OCI-LY3 (cell line): ENCODE results near the gene CHST11.

ENCODE experiments used
- H2AFZ ChIP-seq: fragments of 200-600, 300-600 bp; shearing (Covaris generic); 2 replicates; pipeline ENCODE4 v1.6.0; 2014; ENCODE audit warnings: antibody characterized with exemption, low read depth, low read length
- H3K27ac ChIP-seq: fragments of 200-600, 300-600 bp; sonication (generic); 2 replicates; pipeline ENCODE4 v1.5.1; 2014; ENCODE audit warnings: mild to moderate bottlenecking, low read length, moderate library complexity, mixed read lengths
- H3K27me3 ChIP-seq: fragments of 200-600, 300-600 bp; sonication (generic); 2 replicates; pipeline ENCODE4 v1.6.1; 2014; ENCODE audit warnings: low read depth, low read length, mixed read lengths
- H3K36me3 ChIP-seq: fragments of 200-600, 300-600 bp; sonication (generic); replicated peaks from 2 replicates; pipeline ENCODE3; 2014; ENCODE audit warnings: low read depth, low read length, mixed read lengths
- H3K4me1 ChIP-seq: fragments of 300-600, 200-600 bp; sonication (generic); 2 replicates; pipeline ENCODE4 v1.6.1; 2014; ENCODE audit warnings: low read length, mixed read lengths
- H3K4me2 ChIP-seq: fragments of 200-600, 300-600 bp; sonication (generic); 2 replicates; pipeline ENCODE4 v1.6.1; 2014; ENCODE audit warnings: low read length, mixed read lengths
- H3K4me3 ChIP-seq: fragments of 300-600, 200-600 bp; sonication (generic); 2 replicates; pipeline ENCODE4 v1.5.1; 2014; ENCODE audit warnings: antibody characterized with exemption, mild to moderate bottlenecking, low read length, moderate library complexity
- H3K79me2 ChIP-seq: fragments of 300-600, 200-600 bp; shearing (Covaris generic); 2 replicates; pipeline ENCODE4 v1.6.1; 2014; ENCODE audit warnings: mild to moderate bottlenecking, low read length, mixed read lengths
- H3K9ac ChIP-seq: fragments of 300-600, 200-600 bp; shearing (Covaris generic); 2 replicates; pipeline ENCODE4 v1.6.0; 2014; ENCODE audit warnings: mild to moderate bottlenecking, low read length, moderate library complexity
- H3K9me3 ChIP-seq: fragments of 200-600, 300-600 bp; shearing (Covaris generic); 2 replicates; pipeline ENCODE4 v1.6.1; 2014; ENCODE audit warnings: low read length, mixed read lengths; ENCODE audit not compliant: insufficient read depth
- H4K20me1 ChIP-seq: fragments of 200-600, 300-600 bp; sonication (generic); 2 replicates; pipeline ENCODE4 v1.6.1; 2016; ENCODE audit warnings: low read length, mixed read lengths; ENCODE audit not compliant: insufficient read depth
- EZH2phosphoT487 ChIP-seq: fragments of 200-600 bp; shearing (Covaris generic); IDR thresholded peaks from 2 replicates; pipeline ENCODE4 v1.6.1; 2018; ENCODE audit warnings: antibody characterized with exemption, mixed run types, low read depth
- TF ChIP-seq, protein P1 (sequence below): fragments of 200-600, 300-600 bp; sonication (generic); IDR thresholded peaks from 2 replicates; pipeline ENCODE4 v1.5.1; 2014; ENCODE audit warnings: antibody characterized with exemption, low read length, low read depth

The CHST11 gene

DNA sequence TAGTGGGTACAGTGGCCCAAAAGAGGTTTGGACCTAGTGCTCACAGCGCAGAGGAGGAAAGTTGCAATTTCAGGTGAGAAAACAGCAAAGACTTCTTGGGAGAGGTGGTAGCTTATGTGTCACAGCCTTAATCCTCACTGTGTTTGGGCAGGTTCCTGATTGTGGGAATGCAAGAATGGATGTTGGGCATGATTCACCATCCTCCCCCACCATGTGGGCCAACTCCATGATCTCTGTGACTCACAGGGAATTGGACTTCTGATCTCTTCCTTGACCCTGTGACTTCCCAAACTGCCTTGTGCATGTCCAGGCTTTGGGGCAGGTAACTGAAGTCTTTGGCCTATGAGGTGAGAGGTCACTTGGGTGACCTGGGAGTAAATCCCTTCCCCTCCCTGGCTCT lies 1.8 kb upstream of the CHST11 start:
- H3K9ac ChIP-seq = no peak overlapping the region
- peaks cover 9% of the 10 kb centered on the region; the same call in 1 of the 2 replicates for H3K79me2 ChIP-seq
- H3K9me3 ChIP-seq = 0 out of 2 replicates have a peak, but pooled peaks cover 2% of the 10 kb centered on the region
- H3K27me3 ChIP-seq = peaks cover 17% of the 10 kb centered on the region
- no peak overlapping the region for H3K4me3 ChIP-seq
- H4K20me1 ChIP-seq = no peaks in the 10 kb centered on the region
- peaks cover 10% of the 10 kb centered on the region for H3K4me1 ChIP-seq
- no peak overlapping the region for H3K4me2 ChIP-seq
- no peaks in the 10 kb centered on the region for H3K36me3 ChIP-seq
- H3K27ac ChIP-seq = no peak overlapping the region
- no peak overlapping the region for H2AFZ ChIP-seq
- no peak for TF ChIP-seq EZH2phosphoT487
- TF ChIP-seq, protein P1, sequence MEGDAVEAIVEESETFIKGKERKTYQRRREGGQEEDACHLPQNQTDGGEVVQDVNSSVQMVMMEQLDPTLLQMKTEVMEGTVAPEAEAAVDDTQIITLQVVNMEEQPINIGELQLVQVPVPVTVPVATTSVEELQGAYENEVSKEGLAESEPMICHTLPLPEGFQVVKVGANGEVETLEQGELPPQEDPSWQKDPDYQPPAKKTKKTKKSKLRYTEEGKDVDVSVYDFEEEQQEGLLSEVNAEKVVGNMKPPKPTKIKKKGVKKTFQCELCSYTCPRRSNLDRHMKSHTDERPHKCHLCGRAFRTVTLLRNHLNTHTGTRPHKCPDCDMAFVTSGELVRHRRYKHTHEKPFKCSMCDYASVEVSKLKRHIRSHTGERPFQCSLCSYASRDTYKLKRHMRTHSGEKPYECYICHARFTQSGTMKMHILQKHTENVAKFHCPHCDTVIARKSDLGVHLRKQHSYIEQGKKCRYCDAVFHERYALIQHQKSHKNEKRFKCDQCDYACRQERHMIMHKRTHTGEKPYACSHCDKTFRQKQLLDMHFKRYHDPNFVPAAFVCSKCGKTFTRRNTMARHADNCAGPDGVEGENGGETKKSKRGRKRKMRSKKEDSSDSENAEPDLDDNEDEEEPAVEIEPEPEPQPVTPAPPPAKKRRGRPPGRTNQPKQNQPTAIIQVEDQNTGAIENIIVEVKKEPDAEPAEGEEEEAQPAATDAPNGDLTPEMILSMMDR = no peak

DNA sequence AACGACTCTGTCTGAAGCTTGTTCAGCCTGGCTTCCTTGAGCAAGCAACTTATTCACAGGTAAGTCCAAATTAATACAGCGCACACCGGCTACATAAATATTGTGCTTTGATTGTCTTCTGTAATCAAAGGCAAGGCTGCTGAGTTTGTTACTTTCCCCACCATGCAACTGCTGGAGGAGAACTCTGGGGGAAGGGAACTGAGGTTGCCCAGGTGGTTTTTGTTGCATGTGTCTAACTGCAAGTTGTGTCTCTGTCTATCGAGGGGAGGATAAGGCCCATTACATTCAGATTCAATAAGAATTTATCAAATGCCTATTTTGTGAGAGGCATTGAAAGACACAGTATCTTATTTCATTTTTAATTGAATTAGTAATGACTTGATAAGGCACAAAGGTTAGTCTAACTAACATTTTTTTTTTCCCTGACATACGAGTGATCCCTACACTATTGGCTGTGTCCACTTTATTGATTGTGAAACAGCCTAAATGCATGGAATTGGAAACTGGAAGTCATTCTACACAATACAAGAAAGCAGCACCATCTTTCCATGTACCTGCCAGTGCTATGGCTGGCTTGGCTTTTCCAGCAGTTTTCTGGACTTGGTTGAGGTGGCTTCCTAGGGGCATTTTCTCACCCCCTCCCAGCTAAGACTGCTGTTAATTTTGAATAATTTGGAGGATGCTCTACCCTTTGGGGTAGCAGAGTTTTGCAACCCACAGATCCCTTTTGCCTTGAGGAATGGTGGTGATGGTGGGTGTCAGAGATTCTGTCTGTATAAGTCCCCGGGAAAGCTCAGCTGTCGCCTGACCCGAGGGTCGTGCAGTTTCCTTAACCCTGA lies 951 bp upstream of the CHST11 start:
- H3K27ac ChIP-seq = no peak overlapping the region
- peaks cover 9% of the 10 kb centered on the region; the same call in 1 of the 2 replicates for H3K79me2 ChIP-seq
- H3K4me1 ChIP-seq = peaks cover 10% of the 10 kb centered on the region
- peak overlapping the region; percentile 86 for H3K4me3 ChIP-seq
- H3K9ac ChIP-seq = peak overlapping the region; percentile 81
- H4K20me1 ChIP-seq = no peaks in the 10 kb centered on the region
- peak overlapping the region; percentile 91 for H3K4me2 ChIP-seq
- no peak overlapping the region; the same call in 1 of the 2 replicates for H2AFZ ChIP-seq
- TF ChIP-seq, protein P1 = no peak
- TF ChIP-seq EZH2phosphoT487 = no peak
- no peaks in the 10 kb centered on the region for H3K36me3 ChIP-seq
- peaks cover 17% of the 10 kb centered on the region for H3K27me3 ChIP-seq
- H3K9me3 ChIP-seq = 0 out of 2 replicates have a peak, but pooled peaks cover under 1% of the 10 kb centered on the region

DNA sequence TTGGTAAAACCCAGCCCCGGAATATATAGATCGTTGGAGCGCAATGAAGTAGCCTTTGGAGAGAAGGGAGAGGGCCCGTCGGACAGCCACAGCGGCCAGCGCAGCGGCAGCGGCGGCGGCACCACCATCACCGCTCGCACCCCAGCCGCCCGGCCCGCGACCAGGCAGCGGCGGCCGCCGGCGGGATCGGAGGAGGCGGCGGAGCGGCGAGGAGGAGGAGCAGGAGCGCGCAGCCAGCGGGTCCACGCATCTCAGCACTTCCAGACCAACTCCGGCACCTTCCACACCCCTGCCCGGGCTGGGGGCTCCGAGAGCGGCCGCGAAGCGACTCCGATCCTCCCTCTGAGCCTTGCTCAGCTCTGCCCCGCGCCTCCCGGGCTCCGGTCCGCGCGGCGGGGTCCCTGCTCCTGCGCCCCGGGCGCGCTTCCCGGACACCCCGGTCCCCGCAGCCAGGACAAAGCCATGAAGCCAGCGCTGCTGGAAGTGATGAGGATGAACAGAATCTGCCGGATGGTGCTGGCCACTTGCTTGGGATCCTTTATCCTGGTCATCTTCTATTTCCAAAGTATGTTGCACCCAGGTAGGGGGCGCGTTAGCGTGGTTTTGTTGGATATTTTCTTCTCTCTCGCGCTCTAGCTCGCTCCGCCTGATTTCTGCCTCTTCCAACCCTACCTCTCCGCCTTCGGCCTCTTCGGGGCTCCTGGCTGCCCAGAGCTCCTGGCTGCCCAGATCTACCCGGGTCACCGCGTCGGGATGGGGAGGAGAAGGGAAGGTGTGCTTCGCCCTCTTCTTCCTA lies 400 bp downstream of the CHST11 start:
- Histone ChIP-seq H2AFZ (peak overlapping the region; percentile 78), H3K27ac (0 out of 2 replicates have a peak overlapping the region, but pooled peaks have one; percentile 15), H3K79me2 (peaks cover 9% of the 10 kb centered on the region; the same call in 1 of the 2 replicates), H3K4me3 (peak overlapping the region; percentile 86), H3K4me2 (peak overlapping the region; percentile 91), H3K9me3 (no peaks in the 10 kb centered on the region), H4K20me1 (no peaks in the 10 kb centered on the region), H3K9ac (peak overlapping the region; percentile 81), H3K27me3 (peaks cover 17% of the 10 kb centered on the region), H3K36me3 (no peaks in the 10 kb centered on the region), H3K4me1 (peaks cover 10% of the 10 kb centered on the region)
- TF ChIP-seq EZH2phosphoT487 = no peak
- TF ChIP-seq, protein P1 = peak; percentile 74
